Chondrocyte (in vitro differentiated cells): Measurements from ENCODE around the gene GPT2. TPM values are rescaled to one million over a fixed set of nuclear protein-coding genes. Genes with fewer than 3 reads are reported as not detected.
A peak's percentile ranks its signal among the peaks of the same experiment; 100 is the strongest.

ENCODE experiments used
- DNase-seq: peaks from one replicate; pipeline ENCODE4 v3.0.0; 2021; ENCODE audit warnings: mixed read lengths, low spot score
- H3K27ac Mint-ChIP-seq: one replicate; pipeline ENCODE4 v1.8.0; 2021; ENCODE audit warnings: mild to moderate bottlenecking, moderate library complexity, mixed read lengths; ENCODE audit not compliant: unreplicated experiment
- H3K27me3 Mint-ChIP-seq: 2 replicates; pipeline ENCODE4 v1.8.0; 2021; ENCODE audit warnings: low read depth, mixed read lengths
- H3K36me3 Mint-ChIP-seq: 2 replicates; pipeline ENCODE4 v1.8.0; 2021; ENCODE audit warnings: low read depth, mixed read lengths
- H3K4me1 Mint-ChIP-seq: 2 replicates; pipeline ENCODE4 v1.8.0; 2021; ENCODE audit warnings: low read depth, mild to moderate bottlenecking, mixed read lengths
- H3K4me3 Mint-ChIP-seq: one replicate; pipeline ENCODE4 v1.8.0; 2021; ENCODE audit warnings: mild to moderate bottlenecking, moderate library complexity, mixed read lengths; ENCODE audit not compliant: unreplicated experiment
- H3K9me3 Mint-ChIP-seq: 2 replicates; pipeline ENCODE4 v1.8.0; 2021; ENCODE audit warnings: low read depth, mixed read lengths
- total RNA-seq: library from RNA; stranded (reverse); gene quantifications from 3 replicates; pipeline ENCODE4 v1.2.1, GENCODE V29; 2021
- TF ChIP-seq, protein P1 (sequence below): fragments of 200-600 bp; sonication (generic); IDR thresholded peaks from 2 replicates; pipeline ENCODE4 v1.5.0; 2021; ENCODE audit warnings: antibody characterized with exemption, mild to moderate bottlenecking, moderate library complexity

Gene GPT2
- total RNA-seq, 1 donor from 2014 or later = 59.6 TPM

GRCh38 chr16:46883353-46883689 is 841 bp upstream of the GPT2 start:
- Mint-ChIP-seq H3K4me1 (peaks cover 39% of the 10 kb centered on the region), H3K27me3 (peaks cover 1% of the 10 kb centered on the region), H3K4me3 (peak overlapping the region; percentile 95), H3K36me3 (peaks cover 4% of the 10 kb centered on the region), H3K9me3 (no peaks in the 10 kb centered on the region), H3K27ac (peak overlapping the region; percentile 99)
- TF ChIP-seq, protein P1, sequence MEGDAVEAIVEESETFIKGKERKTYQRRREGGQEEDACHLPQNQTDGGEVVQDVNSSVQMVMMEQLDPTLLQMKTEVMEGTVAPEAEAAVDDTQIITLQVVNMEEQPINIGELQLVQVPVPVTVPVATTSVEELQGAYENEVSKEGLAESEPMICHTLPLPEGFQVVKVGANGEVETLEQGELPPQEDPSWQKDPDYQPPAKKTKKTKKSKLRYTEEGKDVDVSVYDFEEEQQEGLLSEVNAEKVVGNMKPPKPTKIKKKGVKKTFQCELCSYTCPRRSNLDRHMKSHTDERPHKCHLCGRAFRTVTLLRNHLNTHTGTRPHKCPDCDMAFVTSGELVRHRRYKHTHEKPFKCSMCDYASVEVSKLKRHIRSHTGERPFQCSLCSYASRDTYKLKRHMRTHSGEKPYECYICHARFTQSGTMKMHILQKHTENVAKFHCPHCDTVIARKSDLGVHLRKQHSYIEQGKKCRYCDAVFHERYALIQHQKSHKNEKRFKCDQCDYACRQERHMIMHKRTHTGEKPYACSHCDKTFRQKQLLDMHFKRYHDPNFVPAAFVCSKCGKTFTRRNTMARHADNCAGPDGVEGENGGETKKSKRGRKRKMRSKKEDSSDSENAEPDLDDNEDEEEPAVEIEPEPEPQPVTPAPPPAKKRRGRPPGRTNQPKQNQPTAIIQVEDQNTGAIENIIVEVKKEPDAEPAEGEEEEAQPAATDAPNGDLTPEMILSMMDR = no peak
- DNase-seq = no peak

- peaks cover 1% of the 10 kb centered on the region for H3K27me3 Mint-ChIP-seq
- TF ChIP-seq, protein P1 = no peak
- peak overlapping the region; percentile 98 for H3K27ac Mint-ChIP-seq
- H3K4me3 Mint-ChIP-seq = peak overlapping the region; percentile 95
- H3K4me1 Mint-ChIP-seq = peaks cover 45% of the 10 kb centered on the region
- peaks cover 4% of the 10 kb centered on the region for H3K36me3 Mint-ChIP-seq
- no peaks in the 10 kb centered on the region for H3K9me3 Mint-ChIP-seq
- no peak for DNase-seq
Measured at GRCh38 chr16:46884513-46885293, 541 bp downstream of the GPT2 start.

GRCh38 chr16:46885960-46886763 is 2.0 kb downstream of the GPT2 start:
- peak overlapping the region; percentile 87 for H3K27ac Mint-ChIP-seq
- DNase-seq = no peak
- peaks cover 52% of the 10 kb centered on the region for H3K4me1 Mint-ChIP-seq
- TF ChIP-seq, protein P1 = no peak
- no peaks in the 10 kb centered on the region for H3K27me3 Mint-ChIP-seq
- no peaks in the 10 kb centered on the region for H3K9me3 Mint-ChIP-seq
- peak overlapping the region; percentile 95 for H3K4me3 Mint-ChIP-seq
- H3K36me3 Mint-ChIP-seq = peaks cover 5% of the 10 kb centered on the region

DNA sequence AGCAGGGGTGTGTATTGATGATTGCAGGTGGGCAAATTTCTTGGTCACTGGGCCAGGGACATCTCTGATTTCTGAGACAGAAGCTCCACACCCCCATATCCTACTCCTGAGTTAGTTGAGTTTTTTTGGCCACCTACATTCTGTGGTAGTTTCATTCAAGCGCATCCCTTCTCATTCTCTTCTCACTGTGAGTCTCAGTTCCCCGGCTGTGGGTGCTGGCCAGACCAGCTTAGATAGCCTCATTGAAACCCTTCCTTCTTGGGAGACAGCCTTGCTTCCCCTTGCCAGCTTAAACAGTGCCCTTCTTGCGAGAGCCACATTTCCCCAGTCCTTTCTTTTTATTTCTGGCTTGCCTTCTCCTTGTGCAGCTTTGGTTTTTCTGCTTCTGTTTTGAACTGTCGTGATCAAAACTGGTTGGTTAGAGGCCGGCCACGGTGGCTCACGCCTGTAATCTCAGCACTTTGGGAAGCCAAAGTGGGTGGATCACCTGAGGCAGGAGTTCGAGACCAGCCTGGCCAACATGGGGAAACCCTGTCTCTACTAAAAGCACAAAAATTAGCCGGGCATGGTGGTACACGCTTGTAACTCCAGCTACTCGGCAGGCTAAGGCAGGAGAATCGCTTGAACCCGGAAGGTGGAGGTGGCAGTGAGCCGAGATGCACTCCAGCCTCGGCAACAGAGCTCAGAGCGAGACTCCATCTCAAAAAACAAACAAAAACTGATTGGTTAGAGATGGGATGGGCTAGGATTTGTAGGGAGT is 2.8 kb downstream of the GPT2 start:
- H3K4me3 Mint-ChIP-seq = peak overlapping the region; percentile 95
- no peak for DNase-seq
- peaks cover 7% of the 10 kb centered on the region for H3K36me3 Mint-ChIP-seq
- H3K9me3 Mint-ChIP-seq = no peaks in the 10 kb centered on the region
- peaks cover 54% of the 10 kb centered on the region for H3K4me1 Mint-ChIP-seq
- TF ChIP-seq, protein P1 = no peak
- H3K27ac Mint-ChIP-seq = peak overlapping the region; percentile 87
- no peaks in the 10 kb centered on the region for H3K27me3 Mint-ChIP-seq

GRCh38 chr16:46887524-46887854 is 3.3 kb downstream of the GPT2 start:
- Mint-ChIP-seq H3K4me3 (no peak overlapping the region), H3K9me3 (no peaks in the 10 kb centered on the region), H3K36me3 (peaks cover 11% of the 10 kb centered on the region), H3K27ac (no peak overlapping the region), H3K4me1 (peaks cover 58% of the 10 kb centered on the region), H3K27me3 (no peaks in the 10 kb centered on the region)
- DNase-seq = no peak
- TF ChIP-seq, protein P1 = no peak
